HG02623 (cell line): ENCODE results near the gene RGS17.
"Not testable (repeated sequence)": the region's sequence is repeated elsewhere in the genome, so short reads cannot be mapped to it uniquely, and the experiment has no call there.

Experiments
- ATAC-seq: cut with Tn5 transposase; IDR thresholded peaks from one replicate; pipeline ENCODE4 v1.9.1; 2021; ENCODE audit warnings: moderate library complexity; ENCODE audit not compliant: unreplicated experiment

RGS17 gene

GRCh38 chr6:153131037-153131981 lies at the start of gene RGS17:
Gene RGS17, minus strand, starts transcription at chr6:153131282. Its CDS starts 87,264 bp downstream, at chr6:153044018.
- ATAC-seq: peak; percentile 61

DNA sequence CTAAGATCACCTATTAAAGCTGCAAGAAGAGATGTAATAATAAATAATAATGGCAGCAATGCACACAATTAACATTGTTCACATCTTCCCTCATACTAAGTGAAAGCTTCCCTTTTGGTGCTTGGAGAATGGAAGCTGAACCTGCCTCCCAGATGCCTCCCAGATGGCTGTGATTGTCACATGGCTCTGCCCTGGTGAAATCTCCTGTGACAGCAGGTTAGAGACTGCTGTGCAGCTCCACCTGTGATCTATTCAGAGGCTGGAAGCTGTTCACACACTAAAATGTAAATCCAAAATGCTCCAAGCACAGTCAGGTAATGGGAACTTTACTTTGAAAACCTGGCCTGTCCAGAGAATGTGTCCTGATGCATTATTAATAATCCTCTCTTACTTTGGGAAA lies 41.7 kb upstream of the RGS17 start:
- no peak for ATAC-seq

DNA sequence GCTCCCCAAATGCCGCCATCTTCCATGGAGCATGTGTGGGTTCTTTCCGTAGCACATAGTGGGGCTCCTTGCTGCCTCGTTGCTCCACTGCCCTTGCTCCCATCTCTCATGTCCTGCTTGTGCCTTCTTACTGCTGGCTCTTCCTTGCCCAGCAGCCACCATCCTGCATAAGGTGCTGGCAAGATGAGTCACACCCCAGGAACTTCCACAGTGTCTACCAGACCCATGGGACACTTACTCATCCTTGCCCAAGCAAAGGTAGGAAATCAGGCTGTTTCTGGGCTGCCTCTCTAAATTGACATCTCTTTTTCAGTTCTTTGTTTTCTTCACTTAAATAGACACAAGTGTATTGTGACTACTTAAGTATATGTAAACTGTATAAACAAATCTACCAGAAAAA lies 39.4 kb upstream of the RGS17 start:
- ATAC-seq: no peak

DNA sequence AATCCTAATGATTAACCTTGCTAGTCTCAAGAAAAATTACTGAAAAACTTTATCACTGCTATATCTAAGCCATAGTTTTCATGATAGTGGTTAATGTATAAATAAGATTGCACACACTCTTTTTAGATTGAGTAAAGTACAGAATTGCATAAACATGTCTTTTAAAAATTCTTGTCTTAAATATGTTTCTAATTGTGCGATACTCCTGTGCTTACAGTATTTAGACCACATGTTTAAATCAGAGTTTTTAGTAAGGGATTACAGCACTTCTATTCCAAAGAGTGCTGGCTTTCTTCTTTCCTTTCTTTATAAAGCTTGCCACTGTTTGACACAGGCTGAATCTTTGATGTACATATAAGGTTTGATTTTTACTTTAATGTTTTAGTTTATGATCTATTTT lies 36.8 kb upstream of the RGS17 start:
- ATAC-seq: no peak

GRCh38 chr6:153167061-153167891 lies 36.2 kb upstream of the RGS17 start:
- ATAC-seq: no peak

DNA sequence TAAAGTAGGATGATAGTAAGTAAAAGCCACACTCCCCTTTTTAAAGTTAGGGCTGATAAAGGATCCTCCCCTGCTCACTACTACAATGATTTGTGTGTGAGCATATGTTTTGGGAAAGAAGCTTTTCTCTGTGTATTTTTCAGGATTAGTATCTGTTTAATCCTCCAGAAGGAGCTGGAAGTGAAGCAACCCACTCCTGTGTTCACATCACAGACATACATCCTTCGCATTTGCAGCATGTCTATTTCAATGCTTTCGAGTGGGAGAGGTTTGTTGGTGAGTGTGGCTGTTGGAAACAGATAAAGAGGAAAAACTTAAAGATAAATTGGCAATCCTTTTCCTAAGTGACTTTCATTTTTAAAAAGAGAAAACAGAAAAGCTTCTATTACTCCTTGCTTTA lies 31.6 kb upstream of the RGS17 start:
- no peak for ATAC-seq

DNA sequence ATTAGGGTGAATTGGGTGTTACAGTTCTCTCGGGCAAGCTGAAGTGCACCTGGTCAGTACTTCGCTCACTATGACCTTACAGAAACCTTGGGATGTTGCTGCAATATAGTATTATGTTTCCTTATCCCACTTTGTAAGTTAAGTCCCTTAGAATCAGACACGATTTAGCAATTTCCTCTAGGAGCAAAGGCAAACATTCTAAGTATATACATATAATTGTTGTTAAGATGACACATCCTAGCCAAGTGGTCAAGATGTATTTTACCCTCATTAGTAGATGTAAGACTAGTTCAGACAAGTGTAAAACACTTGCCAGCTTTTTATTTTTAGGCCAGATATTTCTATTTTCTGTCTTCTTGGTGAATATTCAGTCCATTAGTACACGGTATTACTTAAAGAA lies 31.1 kb upstream of the RGS17 start:
- no peak for ATAC-seq

DNA sequence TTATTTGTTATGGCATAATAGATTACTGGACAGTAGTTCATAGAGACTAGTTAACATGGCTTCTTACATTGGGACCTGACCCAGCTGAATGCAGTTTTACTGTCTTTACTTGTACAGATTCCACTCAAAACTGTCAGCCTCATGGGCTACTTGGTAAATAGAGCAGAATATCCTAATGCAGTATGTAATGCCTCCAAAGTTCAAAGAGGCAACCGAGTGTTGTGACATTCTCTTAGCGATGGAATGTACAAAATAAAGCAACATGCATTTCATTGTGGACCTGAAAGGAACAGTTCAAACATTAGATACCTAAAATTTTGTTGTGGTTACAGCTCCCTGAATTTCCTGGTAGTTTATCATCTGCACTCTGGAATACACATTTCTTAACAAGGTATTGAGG lies 29.1 kb upstream of the RGS17 start:
- no peak for ATAC-seq

DNA sequence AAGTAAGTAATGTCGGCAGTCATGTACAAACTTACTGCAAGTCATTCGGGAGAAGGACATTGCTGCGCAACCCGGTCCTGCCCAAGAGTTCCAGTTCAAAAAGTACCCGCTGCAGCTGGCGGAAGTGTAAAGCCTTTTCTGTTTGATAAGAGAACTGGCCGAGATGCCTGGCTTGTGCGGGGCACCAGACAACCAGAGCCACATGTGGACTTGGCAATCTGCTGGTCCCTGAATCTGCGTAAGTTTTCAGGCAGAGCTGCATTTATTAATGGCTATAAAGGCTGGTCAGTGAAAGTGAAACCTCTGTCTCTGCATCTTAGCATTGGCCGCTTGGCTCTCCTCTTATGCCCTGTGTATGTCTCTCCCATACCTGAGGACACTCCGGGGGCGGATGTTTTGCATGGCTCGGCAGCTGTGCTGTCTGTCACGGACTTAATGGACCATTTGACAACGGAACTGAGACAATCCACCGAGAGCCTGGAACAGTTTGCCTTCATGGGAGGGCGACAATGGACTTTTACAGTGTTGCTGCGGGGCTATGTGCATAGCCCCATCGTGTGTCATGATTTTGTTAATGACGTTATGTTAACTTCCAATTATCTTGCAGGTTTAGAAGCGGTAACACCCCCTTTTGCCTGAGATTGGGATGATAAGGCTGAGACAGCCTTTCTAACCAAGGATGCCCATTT lies 19.8 kb upstream of the RGS17 start:
- ATAC-seq: no peak

- ATAC-seq: no peak
These were observed 19.3 kb upstream of the RGS17 start for GRCh38 chr6:153150371-153150751.

GRCh38 chr6:153149891-153150290 lies 18.8 kb upstream of the RGS17 start:
- ATAC-seq: no peak

DNA sequence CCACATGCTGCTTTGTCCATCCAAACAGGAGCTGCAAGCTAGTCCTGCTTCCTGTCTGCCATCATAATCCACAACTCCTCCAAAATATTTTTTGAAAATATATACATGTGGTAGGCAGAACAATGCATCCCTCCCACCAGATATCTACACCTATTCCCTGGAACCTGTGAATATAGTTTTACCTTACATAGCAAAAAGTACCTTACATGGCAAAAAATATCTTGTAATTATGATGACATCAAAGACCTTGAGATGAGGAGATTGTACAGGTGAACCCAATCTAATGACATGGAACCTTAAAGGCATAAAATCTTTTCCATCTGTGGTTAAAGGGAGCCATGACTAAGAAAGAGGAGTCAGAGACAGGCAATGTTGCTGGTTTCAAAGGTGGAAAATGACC lies 15.3 kb upstream of the RGS17 start:
- no peak for ATAC-seq

DNA sequence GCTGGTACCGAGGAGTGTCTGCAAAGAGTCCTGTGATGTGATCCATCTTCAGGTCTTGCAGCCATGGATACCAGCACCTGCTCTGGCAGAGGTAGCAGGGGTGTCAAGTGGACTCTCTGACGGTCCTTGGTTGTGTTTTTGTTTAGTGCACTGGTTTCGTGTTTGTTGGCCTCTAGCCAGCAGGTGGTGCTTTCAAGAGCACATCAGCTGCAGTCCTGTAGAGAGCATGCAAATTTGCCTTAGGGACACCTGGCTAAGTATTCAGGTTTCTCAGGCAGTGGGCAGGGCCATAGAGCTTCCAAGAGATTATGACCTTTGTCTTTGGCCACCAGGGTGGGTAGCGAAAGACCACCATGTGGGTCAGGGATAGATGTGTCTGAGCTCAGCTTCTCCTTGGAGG lies 14.5 kb upstream of the RGS17 start:
- no peak for ATAC-seq

DNA sequence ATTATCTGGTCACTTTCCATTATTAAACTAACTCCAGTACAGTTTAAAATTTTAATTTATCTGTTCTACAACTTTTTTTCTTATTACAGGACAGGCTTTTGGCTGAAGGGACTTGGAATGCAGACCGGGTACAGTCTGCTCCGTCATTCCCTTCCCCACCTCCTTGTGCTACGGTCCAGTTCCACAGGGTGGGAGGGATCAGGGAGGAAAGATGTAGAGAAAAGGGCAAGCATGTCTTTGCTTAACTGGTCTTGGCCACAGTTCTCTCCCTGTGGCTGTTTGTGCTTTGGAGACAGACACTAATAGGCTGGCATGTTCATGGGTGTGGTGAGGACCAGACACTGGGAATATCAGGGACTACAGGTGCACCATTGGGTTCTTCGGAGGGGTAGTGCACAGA lies 12.1 kb upstream of the RGS17 start:
- ATAC-seq: no peak

DNA sequence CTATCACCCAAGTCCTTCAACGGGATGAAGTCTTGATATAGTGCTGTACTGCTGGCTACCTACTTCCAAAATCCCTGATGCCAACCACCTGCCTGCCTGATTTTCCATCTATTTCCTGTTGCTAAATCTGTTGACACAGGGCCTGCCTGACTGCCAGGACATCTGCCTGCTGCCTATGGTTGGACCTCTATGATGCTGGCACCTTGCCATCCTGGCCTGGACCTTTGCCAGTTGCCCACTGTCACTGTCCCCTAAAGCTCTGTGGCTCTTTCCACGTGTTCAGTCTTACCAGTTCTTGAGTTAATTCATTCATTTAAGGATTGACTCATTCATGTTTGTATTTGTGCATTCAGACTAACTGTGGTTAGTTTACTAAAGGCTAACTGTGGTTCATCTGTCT lies 9.2 kb upstream of the RGS17 start:
- ATAC-seq: no peak

DNA sequence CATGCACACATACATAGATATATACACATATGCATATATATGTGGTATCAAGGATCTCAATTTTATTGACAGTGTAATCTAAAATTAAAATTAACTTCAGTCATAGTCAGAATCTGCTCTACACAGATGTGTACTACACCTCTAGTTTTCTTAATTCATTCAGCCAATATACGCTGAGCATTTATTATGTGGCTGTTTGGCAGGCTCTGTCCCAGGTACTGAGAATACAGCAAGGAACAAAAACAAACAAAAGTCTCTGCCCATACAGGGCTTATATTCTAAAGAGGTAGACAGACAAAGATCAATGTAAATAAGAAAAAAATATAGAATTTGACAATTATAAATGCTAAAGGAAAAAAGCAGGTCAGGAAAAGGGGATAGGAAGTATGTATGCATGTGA lies 7.8 kb upstream of the RGS17 start:
- ATAC-seq: no peak

DNA sequence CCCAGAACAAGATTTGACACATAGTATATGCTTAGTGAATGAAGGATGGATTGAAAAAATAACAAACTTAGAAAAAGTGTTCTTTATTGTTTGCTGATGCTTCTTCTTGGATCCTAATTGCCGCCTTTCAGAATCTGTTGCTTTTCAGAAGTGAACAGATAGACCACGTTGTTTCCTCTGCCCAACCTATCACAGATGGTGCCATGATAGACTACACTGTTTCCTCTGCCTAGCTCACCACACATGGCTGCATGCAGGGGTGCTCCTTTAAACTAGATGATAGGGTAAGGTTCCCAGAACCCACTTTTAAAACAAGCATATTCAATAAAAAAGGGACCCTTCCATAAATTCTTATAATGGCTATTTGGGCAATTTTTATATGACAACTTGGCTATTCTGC lies 4.6 kb upstream of the RGS17 start:
- ATAC-seq: no peak

GRCh38 chr6:153133667-153134066 lies 2.6 kb upstream of the RGS17 start:
- ATAC-seq: not testable (repeated sequence)

DNA sequence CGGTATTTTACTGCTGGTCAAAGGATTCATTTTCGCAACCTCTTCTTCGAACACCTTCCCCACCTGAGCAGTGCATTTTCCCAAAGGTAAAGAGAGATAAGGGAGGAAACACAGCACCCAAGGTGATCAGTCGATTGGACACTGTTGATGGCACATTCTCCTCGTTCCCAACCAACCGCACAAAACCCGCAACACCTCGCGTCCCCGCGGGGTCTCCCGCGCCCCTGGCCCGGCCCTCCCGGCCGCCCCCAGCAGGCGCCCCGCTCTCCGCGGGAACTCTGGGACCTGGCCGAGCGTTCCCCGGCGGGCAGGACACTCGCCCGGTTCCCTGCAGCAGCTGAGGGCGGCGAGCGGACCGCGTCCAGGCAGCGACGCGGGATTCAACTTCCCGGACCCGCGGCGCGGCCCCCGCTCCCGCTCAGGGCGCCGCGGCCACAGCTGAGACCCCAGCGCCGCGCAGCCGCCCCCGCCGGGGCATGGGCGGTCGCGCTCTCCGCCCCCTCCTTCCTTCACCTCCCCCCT lies 506 bp downstream of the RGS17 start:
- ATAC-seq: peak; percentile 10

GRCh38 chr6:153129873-153130514 lies 1.1 kb downstream of the RGS17 start:
- no peak for ATAC-seq

DNA sequence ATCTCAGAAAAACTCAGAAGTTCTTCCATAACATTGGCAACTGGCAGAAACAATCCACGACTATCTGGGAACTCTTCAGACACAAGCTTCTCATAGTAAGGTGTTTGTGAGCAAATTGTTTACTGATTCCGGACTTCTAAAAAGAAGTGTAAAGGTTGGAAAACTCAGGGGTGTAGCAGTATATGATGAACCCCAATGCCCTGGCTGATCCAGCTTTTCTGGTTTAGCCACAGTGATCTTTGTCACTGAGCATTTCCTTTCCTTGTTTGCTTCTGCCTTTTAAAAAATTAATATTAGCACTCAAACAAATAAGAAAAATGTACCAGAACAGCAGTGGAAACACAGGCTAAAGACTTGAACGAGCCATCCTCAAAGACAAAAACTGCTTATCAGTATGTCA lies 4.9 kb downstream of the RGS17 start:
- no peak for ATAC-seq
